ENCODE measurements around the gene ZNF516. TPM values are rescaled to one million over a fixed set of nuclear protein-coding genes. Genes with fewer than 3 reads are reported as not detected.
A peak's percentile ranks its signal among the peaks of the same experiment; 100 is the strongest.

ZNF516 gene
- total RNA-seq, 1 experiment from 2014 or later = 44.2 TPM

GRCh38 chr18:76389716-76390115 lies 105.3 kb downstream of the ZNF516 start:
- BruUV-seq (replicated peaks) = no TSS peak
- no peak overlapping the region for H3K27ac Mint-ChIP-seq (ENCODE audit: unreplicated experiment)
- intact Hi-C loops (cut with micrococcal nuclease; ENCODE audit: unreplicated experiment) = no loop called here
- no peak for TF ChIP-seq CTCF (IDR thresholded peaks at IDR 0.05; ENCODE audit: unreplicated experiment)
- H3K4me3 Mint-ChIP-seq (ENCODE audit: low read depth, unreplicated experiment) = no peak overlapping the region
- peaks cover 20% of the 10 kb centered on the region for H3K4me1 Mint-ChIP-seq (ENCODE audit: low read depth, unreplicated experiment)
- peaks cover 7% of the 10 kb centered on the region for H3K36me3 Mint-ChIP-seq (ENCODE audit: insufficient read depth, unreplicated experiment)
- H3K27me3 Mint-ChIP-seq (ENCODE audit: unreplicated experiment) = no peaks in the 10 kb centered on the region
- CTCF ChIA-PET = interaction anchor here (0.6 kb wide), 1 partner anchor 56 kb away, joined by 4 read pairs; no protein-coding TSS in a partner anchor
- DNase-seq = no peak
- no peaks in the 10 kb centered on the region for H3K9me3 Mint-ChIP-seq (ENCODE audit: low read depth, unreplicated experiment)

- intact Hi-C loops (cut with micrococcal nuclease; ENCODE audit: unreplicated experiment) = no loop called here
- Mint-ChIP-seq H3K9me3 (ENCODE audit: low read depth, unreplicated experiment) (no peaks in the 10 kb centered on the region), H3K27me3 (ENCODE audit: unreplicated experiment) (no peaks in the 10 kb centered on the region), H3K4me3 (ENCODE audit: low read depth, unreplicated experiment) (no peak overlapping the region), H3K27ac (ENCODE audit: unreplicated experiment) (peak overlapping the region; percentile 25), H3K36me3 (ENCODE audit: insufficient read depth, unreplicated experiment) (peaks cover 7% of the 10 kb centered on the region), H3K4me1 (ENCODE audit: low read depth, unreplicated experiment) (peaks cover 20% of the 10 kb centered on the region)
- no TSS peak for BruUV-seq (replicated peaks)
- no peak for DNase-seq
- CTCF ChIA-PET = no interaction called here
- TF ChIP-seq CTCF (IDR thresholded peaks at IDR 0.05; ENCODE audit: unreplicated experiment) = no peak
Observed at GRCh38 chr18:76388891-76389423, 106.1 kb downstream of the ZNF516 start.

- H3K36me3 Mint-ChIP-seq (ENCODE audit: insufficient read depth, unreplicated experiment) = peaks cover 11% of the 10 kb centered on the region
- H3K27me3 Mint-ChIP-seq (ENCODE audit: unreplicated experiment) = no peaks in the 10 kb centered on the region
- H3K27ac Mint-ChIP-seq (ENCODE audit: unreplicated experiment) = peak overlapping the region; percentile 25
- BruUV-seq (replicated peaks) = no TSS peak
- CTCF ChIA-PET = no interaction called here
- TF ChIP-seq CTCF (IDR thresholded peaks at IDR 0.05; ENCODE audit: unreplicated experiment) = no peak
- no peak for DNase-seq
- H3K9me3 Mint-ChIP-seq (ENCODE audit: low read depth, unreplicated experiment) = no peaks in the 10 kb centered on the region
- no peak overlapping the region for H3K4me3 Mint-ChIP-seq (ENCODE audit: low read depth, unreplicated experiment)
- intact Hi-C loops (cut with micrococcal nuclease; ENCODE audit: unreplicated experiment) = no loop called here
- peaks cover 20% of the 10 kb centered on the region for H3K4me1 Mint-ChIP-seq (ENCODE audit: low read depth, unreplicated experiment)
Observed at GRCh38 chr18:76388261-76388660, 106.8 kb downstream of the ZNF516 start.

- BruUV-seq (replicated peaks) = no TSS peak
- peaks cover 20% of the 10 kb centered on the region for H3K4me1 Mint-ChIP-seq (ENCODE audit: low read depth, unreplicated experiment)
- peaks cover 16% of the 10 kb centered on the region for H3K36me3 Mint-ChIP-seq (ENCODE audit: insufficient read depth, unreplicated experiment)
- CTCF ChIA-PET = interaction anchor here (0.6 to 1.0 kb wide), 2 partner anchors 11 to 14 kb away, joined by 3 to 6 read pairs; no protein-coding TSS in a partner anchor
- TF ChIP-seq CTCF (IDR thresholded peaks at IDR 0.05; ENCODE audit: unreplicated experiment) = no peak
- no peak overlapping the region for H3K4me3 Mint-ChIP-seq (ENCODE audit: low read depth, unreplicated experiment)
- intact Hi-C loops (cut with micrococcal nuclease; ENCODE audit: unreplicated experiment) = no loop called here
- H3K9me3 Mint-ChIP-seq (ENCODE audit: low read depth, unreplicated experiment) = no peaks in the 10 kb centered on the region
- DNase-seq = no peak
- H3K27ac Mint-ChIP-seq (ENCODE audit: unreplicated experiment) = no peak overlapping the region
- no peaks in the 10 kb centered on the region for H3K27me3 Mint-ChIP-seq (ENCODE audit: unreplicated experiment)
Observed at GRCh38 chr18:76387608-76388007, 107.4 kb downstream of the ZNF516 start.

Measured in Calu3 (cell line).